HTERT RPE-1 (cell line): ENCODE data around the gene GLO1.

Experiments
- in situ Hi-C: fragments of 300-500 bp; cut with MboI; formaldehyde crosslinking; loops from 4 replicates; pipeline ENCODE4 v1.14.3; 2020; ENCODE audit warnings: low sequenced_read_pairs

Gene GLO1

DNA sequence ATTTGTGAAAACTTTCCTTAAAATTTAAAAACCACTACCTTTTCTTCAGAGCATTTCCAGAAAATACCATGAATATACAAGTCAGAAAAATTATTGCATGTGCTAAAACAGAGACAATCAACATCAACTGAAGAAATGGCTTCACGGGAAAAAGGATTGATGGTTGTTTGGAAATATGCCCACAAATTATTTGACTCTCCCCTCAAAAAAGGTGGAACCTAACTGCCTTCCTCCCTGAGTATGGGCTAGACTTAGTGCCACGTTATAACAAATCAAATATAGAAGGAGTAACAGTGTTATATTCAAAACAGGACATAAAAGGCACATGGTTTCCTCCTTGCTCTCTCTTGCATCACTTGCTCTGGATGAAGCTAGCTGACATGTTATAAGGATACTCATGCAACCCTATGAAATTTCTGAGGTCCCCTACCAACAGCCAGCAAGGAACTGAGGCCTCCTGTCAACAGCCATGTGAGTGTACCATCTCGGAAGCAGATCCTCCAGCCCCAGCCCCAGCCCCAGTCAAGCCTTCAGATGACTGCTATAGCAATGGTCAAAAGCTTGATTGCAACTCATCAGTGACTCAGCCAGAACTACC is 71.7 kb downstream of the GLO1 start:
- in situ Hi-C loops = no loop called here
